ENCODE results near the gene CHERP. TPM values are rescaled to one million over a fixed set of nuclear protein-coding genes. Genes with fewer than 3 reads are reported as not detected.

The CHERP gene
- total RNA-seq, 1 donor from 2014 or later = 13.8 TPM

DNA sequence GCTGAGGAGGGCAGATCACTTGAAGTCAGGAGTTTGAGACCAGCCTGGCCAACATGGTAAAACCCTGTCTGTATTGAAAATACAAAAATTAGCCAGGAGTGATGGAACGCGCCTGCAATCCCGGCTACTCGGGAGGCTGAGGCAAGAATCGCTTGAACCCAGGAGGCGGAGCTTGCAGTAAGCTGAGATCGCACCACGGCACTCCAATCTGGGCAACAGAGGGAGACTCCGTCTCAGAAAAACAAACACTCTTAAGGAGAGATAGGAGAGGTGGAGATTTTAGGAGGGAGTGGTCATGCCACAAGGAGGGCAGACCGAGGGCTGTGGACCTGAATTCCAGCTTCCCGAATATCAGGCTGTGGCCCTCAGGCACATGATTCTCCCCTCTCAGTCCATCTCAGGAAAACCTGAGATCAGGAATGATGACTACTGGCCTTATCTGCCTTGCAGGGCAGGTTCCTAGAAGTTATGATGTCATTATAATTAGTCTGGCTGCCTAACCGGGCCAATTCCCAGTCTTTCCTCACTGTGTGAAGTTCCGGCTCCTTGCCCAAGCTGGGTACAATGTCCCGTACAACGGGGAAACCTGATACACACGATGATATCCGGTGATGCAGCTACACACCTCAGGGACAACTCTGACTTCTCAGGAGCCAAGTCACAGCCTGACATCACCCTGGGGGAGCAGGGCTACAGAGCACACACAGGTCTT, 27.5 kb upstream of the CHERP start:
- no peak for DNase-seq (ENCODE audit: low spot score in 2 of 2)
- no peak overlapping the region for H3K4me3 ChIP-seq
- peaks cover 14 to 23% of the 10 kb centered on the region in 2 donors for H3K4me1 ChIP-seq
- no peaks in the 10 kb centered on the region for H3K9me3 ChIP-seq
- TF ChIP-seq, protein P1, sequence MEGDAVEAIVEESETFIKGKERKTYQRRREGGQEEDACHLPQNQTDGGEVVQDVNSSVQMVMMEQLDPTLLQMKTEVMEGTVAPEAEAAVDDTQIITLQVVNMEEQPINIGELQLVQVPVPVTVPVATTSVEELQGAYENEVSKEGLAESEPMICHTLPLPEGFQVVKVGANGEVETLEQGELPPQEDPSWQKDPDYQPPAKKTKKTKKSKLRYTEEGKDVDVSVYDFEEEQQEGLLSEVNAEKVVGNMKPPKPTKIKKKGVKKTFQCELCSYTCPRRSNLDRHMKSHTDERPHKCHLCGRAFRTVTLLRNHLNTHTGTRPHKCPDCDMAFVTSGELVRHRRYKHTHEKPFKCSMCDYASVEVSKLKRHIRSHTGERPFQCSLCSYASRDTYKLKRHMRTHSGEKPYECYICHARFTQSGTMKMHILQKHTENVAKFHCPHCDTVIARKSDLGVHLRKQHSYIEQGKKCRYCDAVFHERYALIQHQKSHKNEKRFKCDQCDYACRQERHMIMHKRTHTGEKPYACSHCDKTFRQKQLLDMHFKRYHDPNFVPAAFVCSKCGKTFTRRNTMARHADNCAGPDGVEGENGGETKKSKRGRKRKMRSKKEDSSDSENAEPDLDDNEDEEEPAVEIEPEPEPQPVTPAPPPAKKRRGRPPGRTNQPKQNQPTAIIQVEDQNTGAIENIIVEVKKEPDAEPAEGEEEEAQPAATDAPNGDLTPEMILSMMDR (IDR thresholded peaks at IDR 0.05) = no peak
- no peaks in the 10 kb centered on the region for H3K27me3 ChIP-seq
- intact Hi-C loops (cut with DNase I) = loop anchor here (5.0 kb wide), 1 partner anchor 93 kb away; the partner anchor contains the start of genes SMIM7 and TMEM38A
- H3K27ac ChIP-seq = no peak overlapping the region
- peaks cover 32 to 34% of the 10 kb centered on the region in 2 donors for H3K36me3 ChIP-seq

DNA sequence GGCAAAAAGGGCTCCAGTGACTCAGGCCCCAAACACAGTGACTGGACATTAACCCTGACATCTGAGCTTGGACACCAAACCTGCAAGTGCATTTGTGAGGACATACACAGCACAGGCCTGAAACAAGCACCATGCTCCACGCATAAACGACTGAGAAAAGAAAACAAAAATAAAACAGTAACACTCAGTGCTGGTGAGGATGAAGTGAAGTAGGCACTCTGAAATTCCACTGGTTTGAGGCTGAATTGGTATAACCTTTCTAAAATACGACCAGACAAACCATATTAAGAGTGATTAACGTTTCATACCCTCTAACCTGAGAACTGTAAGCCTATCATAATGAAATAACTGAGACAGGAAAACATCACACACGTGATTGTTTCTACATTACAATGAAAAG, 24.5 kb upstream of the CHERP start:
- Histone ChIP-seq H3K27me3 (no peaks in the 10 kb centered on the region), H3K36me3 (peaks cover 49 to 60% of the 10 kb centered on the region in 2 donors), H3K4me3 (no peak overlapping the region), H3K4me1 (peaks cover 5 to 9% of the 10 kb centered on the region in 2 donors), H3K27ac (no peak overlapping the region), H3K9me3 (no peaks in the 10 kb centered on the region)
- intact Hi-C loops (cut with DNase I) = no loop called here
- TF ChIP-seq, protein P1 (IDR thresholded peaks at IDR 0.05) = no peak
- no peak for DNase-seq (ENCODE audit: low spot score in 2 of 2)

DNA sequence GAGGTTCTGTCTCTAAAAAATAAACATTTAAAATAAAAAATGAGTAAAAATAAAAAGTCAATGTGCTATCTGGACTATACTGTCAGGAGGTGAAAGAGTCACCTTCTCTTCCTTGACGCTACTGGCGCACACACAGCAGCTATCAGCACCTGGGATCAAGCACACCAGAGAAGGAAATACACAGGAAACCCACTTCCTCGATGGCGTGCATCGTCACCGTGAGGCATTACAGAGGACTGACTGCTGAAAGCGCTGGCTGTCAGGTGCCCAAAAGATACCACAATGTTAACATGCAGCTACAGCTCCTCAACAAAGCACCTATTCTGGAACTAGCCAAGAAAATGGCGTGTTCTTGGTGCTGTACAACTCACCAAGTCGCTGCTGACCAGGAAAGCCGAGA, 23.9 kb upstream of the CHERP start:
- DNase-seq (ENCODE audit: low spot score in 2 of 2) = no peak
- Histone ChIP-seq H3K27ac (no peak overlapping the region), H3K4me1 (peaks cover under 1 to 4% of the 10 kb centered on the region in 2 donors), H3K4me3 (no peak overlapping the region), H3K27me3 (no peaks in the 10 kb centered on the region), H3K9me3 (no peaks in the 10 kb centered on the region), H3K36me3 (peaks cover 54 to 66% of the 10 kb centered on the region in 2 donors)
- intact Hi-C loops (cut with DNase I) = no loop called here
- TF ChIP-seq, protein P1 (IDR thresholded peaks at IDR 0.05) = no peak

DNA sequence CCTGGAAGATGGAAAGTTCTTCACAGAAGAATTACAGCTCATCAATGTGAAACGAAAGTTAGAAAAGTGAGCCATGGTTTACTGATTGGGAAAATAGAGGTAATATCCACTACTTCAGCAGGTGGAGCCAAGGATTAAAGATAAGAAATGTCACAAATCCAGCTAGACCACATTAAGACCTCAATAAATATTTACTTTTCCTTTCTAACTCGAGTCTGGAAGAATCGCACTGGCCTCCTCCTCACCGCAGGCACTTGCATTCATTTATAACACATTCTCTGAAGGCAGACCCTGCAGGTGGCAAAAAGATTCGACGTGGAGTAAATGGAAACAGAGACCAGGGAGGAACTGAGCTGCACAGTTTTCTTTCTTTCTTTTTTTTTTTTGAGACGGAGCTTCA, 22.6 kb upstream of the CHERP start:
- intact Hi-C loops (cut with DNase I) = no loop called here
- peaks cover 60 to 76% of the 10 kb centered on the region in 2 donors for H3K36me3 ChIP-seq
- TF ChIP-seq, protein P1 (IDR thresholded peaks at IDR 0.05) = no peak
- no peak for DNase-seq (ENCODE audit: low spot score in 2 of 2)
- no peaks in the 10 kb centered on the region for H3K9me3 ChIP-seq
- H3K4me1 ChIP-seq = peaks cover 0 to 2% of the 10 kb centered on the region in 2 donors
- H3K4me3 ChIP-seq = no peak overlapping the region
- H3K27me3 ChIP-seq = no peaks in the 10 kb centered on the region
- H3K27ac ChIP-seq = no peak overlapping the region

DNA sequence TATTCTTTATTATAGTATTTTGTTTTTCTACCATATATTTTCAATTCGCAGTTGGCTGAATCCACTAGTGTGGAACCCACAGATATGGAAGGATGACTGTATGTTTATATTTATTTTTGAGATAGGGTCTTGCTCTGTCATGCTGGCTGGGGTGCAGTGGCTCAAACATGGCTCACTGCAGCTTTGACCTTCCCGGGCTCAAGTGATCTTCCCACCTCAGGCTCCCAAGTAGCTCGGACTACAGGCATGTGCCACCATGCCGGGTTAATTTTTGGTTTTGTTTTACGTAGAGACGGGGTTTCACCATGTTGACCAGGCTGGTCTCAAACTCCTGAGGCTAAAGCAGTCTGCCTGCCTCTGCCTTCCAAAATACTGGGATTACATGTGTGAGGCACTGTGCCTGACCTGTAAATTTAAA, 20.4 kb upstream of the CHERP start:
- Histone ChIP-seq H3K36me3 (peaks cover 59 to 89% of the 10 kb centered on the region in 2 donors), H3K27me3 (no peaks in the 10 kb centered on the region), H3K27ac (no peak overlapping the region), H3K9me3 (no peaks in the 10 kb centered on the region), H3K4me3 (no peak overlapping the region), H3K4me1 (no peaks in the 10 kb centered on the region)
- TF ChIP-seq, protein P1 (IDR thresholded peaks at IDR 0.05) = no peak
- intact Hi-C loops (cut with DNase I) = no loop called here
- no peak for DNase-seq (ENCODE audit: low spot score in 2 of 2)
